CD14-positive monocyte (primary cell): Measurements from ENCODE around the gene SLC6A11. TPM values are rescaled to one million over a fixed set of nuclear protein-coding genes. Genes with fewer than 3 reads are reported as not detected.

ENCODE experiments used
- DNase-seq, 3 donors: peaks; one replicate each; pipeline ENCODE4 v3.0.0-alpha.2; 2011 to 2022
- H2AFZ ChIP-seq: 2 replicates; pipeline ENCODE4 v1.6.0; 2012; ENCODE audit warnings: mild to moderate bottlenecking, low read depth, low read length, inconsistent platforms; ENCODE audit not compliant: insufficient read depth, poor library complexity, severe bottlenecking
- H3K27ac ChIP-seq, 2 donors: 1 replicate in 1 of 2; 2 replicates in 1 of 2; pipeline ENCODE4 v1.5.1; 2012 to 2013; ENCODE audit warnings: low read length in 2 of 2, control low read depth in 1 of 2, inconsistent platforms in 1 of 2, low read depth in 1 of 2, mild to moderate bottlenecking in 1 of 2
- H3K27me3 ChIP-seq, 2 donors: one replicate each; pipeline versions ENCODE4 v1.6.0 to v1.6.1; 2011 to 2013; ENCODE audit warnings: low read length in 2 of 2; ENCODE audit not compliant: control insufficient read depth in 2 of 2, insufficient read depth in 2 of 2
- H3K36me3 ChIP-seq, 2 donors: replicated peaks in 1 of 2; 1 replicate in 1 of 2; 2 replicates in 1 of 2; pipeline versions ENCODE4 v1.5.1 to v1.6.1; 2012 to 2013; ENCODE audit warnings: low read length in 2 of 2, control low read depth in 1 of 2, inconsistent platforms in 1 of 2, mild to moderate bottlenecking in 1 of 2; ENCODE audit not compliant: insufficient read depth in 2 of 2, control insufficient read depth in 1 of 2
- H3K4me1 ChIP-seq, 2 donors: 1 replicate in 1 of 2; 2 replicates in 1 of 2; pipeline versions ENCODE4 v1.5.1 to v1.6.1; 2012 to 2013; ENCODE audit warnings: low read length in 2 of 2, control low read depth in 1 of 2, inconsistent platforms in 1 of 2, mild to moderate bottlenecking in 1 of 2, moderate library complexity in 1 of 2; ENCODE audit not compliant: insufficient read depth in 2 of 2, control insufficient read depth in 1 of 2
- H3K4me2 ChIP-seq: replicated peaks from 2 replicates; pipeline ENCODE3; 2012; ENCODE audit warnings: low read length, moderate library complexity, mild to moderate bottlenecking; ENCODE audit not compliant: poor library complexity, severe bottlenecking; ENCODE audit errors: extremely low read depth
- H3K4me3 ChIP-seq, 3 experiments: fragments of 200-600 bp in 1 of 3; sonication (generic) in 1 of 3; replicated peaks in 1 of 3; 1 replicate in 2 of 3; 2 replicates in 1 of 3; pipeline ENCODE4 v1.5.1; 2011 to 2013; ENCODE audit warnings: low read length in 3 of 3, mild to moderate bottlenecking in 3 of 3, control low read depth in 2 of 3, low read depth in 2 of 3, inconsistent platforms in 1 of 3, moderate library complexity in 1 of 3
- H3K79me2 ChIP-seq: 2 replicates; pipeline ENCODE4 v1.6.0; 2012; ENCODE audit warnings: mild to moderate bottlenecking, control low read depth, inconsistent platforms, low read length, moderate library complexity; ENCODE audit not compliant: insufficient read depth
- H3K9ac ChIP-seq: 2 replicates; pipeline ENCODE4 v1.6.0; 2017; ENCODE audit warnings: low read length, mild to moderate bottlenecking; ENCODE audit not compliant: insufficient read depth, poor library complexity, severe bottlenecking
- H3K9me3 ChIP-seq, 2 donors: replicated peaks in 1 of 2; 1 replicate in 1 of 2; 2 replicates in 1 of 2; pipeline versions ENCODE4 v1.5.1 to v1.6.1; 2012 to 2013; ENCODE audit warnings: low read length in 2 of 2, control low read depth in 1 of 2; ENCODE audit not compliant: control insufficient read depth in 1 of 2, insufficient read depth in 1 of 2
- H4K20me1 ChIP-seq: 2 replicates; pipeline ENCODE4 v1.6.0; 2012; ENCODE audit warnings: mild to moderate bottlenecking, low read length, control low read depth, moderate library complexity; ENCODE audit not compliant: insufficient read depth
- H3K27ac Mint-ChIP-seq, 7 donors: one replicate each; pipeline ENCODE4 v1.8.0; 2020; ENCODE audit warnings: mild to moderate bottlenecking in 7 of 7, mixed read lengths in 7 of 7, moderate library complexity in 6 of 7, inconsistent platforms in 2 of 7
- H3K27me3 Mint-ChIP-seq, 3 donors: one replicate each; pipeline ENCODE4 v1.8.0; 2021 to 2022; ENCODE audit warnings: low read depth in 3 of 3, mild to moderate bottlenecking in 3 of 3, mixed read lengths in 3 of 3, moderate library complexity in 3 of 3, inconsistent platforms in 1 of 3
- H3K36me3 Mint-ChIP-seq, 2 donors: one replicate each; pipeline ENCODE4 v1.8.0; 2020; ENCODE audit warnings: mixed read lengths in 2 of 2, inconsistent platforms in 1 of 2, mild to moderate bottlenecking in 1 of 2
- H3K4me1 Mint-ChIP-seq: one replicate; pipeline ENCODE4 v1.8.0; 2020; ENCODE audit warnings: mild to moderate bottlenecking, mixed read lengths
- H3K4me3 Mint-ChIP-seq, 2 donors: one replicate each; pipeline ENCODE4 v1.8.0; 2020; ENCODE audit warnings: mild to moderate bottlenecking in 2 of 2, mixed read lengths in 2 of 2, moderate library complexity in 1 of 2
- H3K9me3 Mint-ChIP-seq, 7 donors: one replicate each; pipeline ENCODE4 v1.8.0; 2020 to 2022; ENCODE audit warnings: mixed read lengths in 7 of 7, mild to moderate bottlenecking in 6 of 7, moderate library complexity in 6 of 7, inconsistent platforms in 2 of 7
- WGBS: methylation state at CpG from one replicate; pipeline ENCODE4 v1.1.5; 2013; ENCODE audit warnings: missing lambda C conversion rate; ENCODE audit not compliant: insufficient coverage; 5-methylcytosine and 5-hydroxymethylcytosine counted together
- intact Hi-C, 2 donors: fragments of 100-400 bp; cut with micrococcal nuclease; formaldehyde crosslinking; loops; one replicate each; pipeline versions ENCODE4 v1.15.0 to v1.15.1; 2023
- polyA plus RNA-seq, 3 donors: library from polyadenylated mRNA; depleted of rRNA in 1 of 3; unstranded in 2 of 3; stranded (reverse) in 1 of 3; fragments of 300-500 nt in 2 of 3; fragments of >200 nt in 1 of 3; fragmentation: Illumina TruSeq in 2 of 3; gene quantifications; 1 replicate in 2 of 3; 2 replicates in 1 of 3; pipeline ENCODE4 v1.2.3, GENCODE V29; 2012 to 2021
- TF ChIP-seq, protein P1 (sequence below): fragments of 200-600 bp; IDR thresholded peaks from one replicate; pipeline ENCODE4 v1.8.0; 2022; ENCODE audit warnings: antibody characterized with exemption, mild to moderate bottlenecking

The SLC6A11 gene
- polyA plus RNA-seq, 3 donors = not detected

DNA sequence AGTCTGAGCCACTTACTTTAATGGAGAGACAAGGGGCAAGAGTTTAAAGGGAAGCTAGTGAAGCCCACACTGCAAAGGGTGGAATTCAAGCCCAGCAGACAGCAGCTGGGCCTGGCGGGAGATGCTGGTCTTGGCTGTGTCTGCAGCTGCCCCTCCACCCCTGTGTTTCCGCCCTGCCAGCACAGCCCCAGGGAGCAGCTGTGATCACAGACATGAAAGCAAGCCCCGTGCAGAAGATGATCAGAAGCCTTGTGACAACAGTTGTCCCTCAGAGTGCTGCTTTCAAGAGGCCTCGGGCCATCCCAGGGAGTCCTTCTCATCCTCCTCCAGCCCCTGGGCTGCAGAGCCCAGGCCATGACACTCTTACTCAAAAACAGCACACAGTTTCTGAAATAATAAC is 152.4 kb downstream of the SLC6A11 start:
- H3K27ac Mint-ChIP-seq = no peak overlapping the region
- H3K36me3 Mint-ChIP-seq = no peaks in the 10 kb centered on the region

DNA sequence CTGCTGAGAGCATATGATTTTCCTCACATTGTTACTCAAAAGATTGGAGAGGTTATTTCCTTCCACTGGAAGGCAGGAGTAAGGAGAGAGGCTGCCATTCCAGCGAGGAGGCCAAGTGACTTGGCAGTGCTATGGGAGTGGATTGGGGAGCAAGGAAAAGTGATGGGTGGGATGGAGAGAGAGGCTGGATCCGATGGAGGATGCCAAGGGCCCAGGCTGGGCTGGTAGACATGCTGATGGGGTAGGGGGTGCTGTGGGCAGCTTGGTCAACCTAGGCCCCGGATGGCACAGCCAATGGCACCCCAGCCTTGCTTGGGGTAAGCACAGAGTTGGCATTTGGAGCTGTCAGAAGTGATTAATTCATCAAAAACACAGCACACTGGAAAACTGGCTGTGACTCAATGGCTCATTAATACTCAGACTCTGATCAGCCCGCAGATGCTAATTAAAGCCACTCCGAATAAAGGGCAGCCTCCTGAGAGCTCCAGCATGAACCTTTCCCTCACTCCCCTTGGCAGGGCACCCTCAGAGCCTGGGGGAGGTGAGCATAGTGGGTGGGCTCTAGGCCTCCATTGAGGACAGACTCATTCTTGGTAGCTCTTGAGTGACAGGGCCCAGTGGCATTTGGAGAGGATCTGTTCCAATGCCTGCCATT is 154.4 kb downstream of the SLC6A11 start:
- no peak overlapping the region for H3K4me3 ChIP-seq
- no peaks in the 10 kb centered on the region for H3K9me3 Mint-ChIP-seq
- no peaks in the 10 kb centered on the region for H3K4me1 Mint-ChIP-seq
- no peak for DNase-seq
- no peak overlapping the region for H3K27ac Mint-ChIP-seq
- WGBS = 77% methylated on average over 5 of the region's 5 CpGs
- no peak overlapping the region for H3K27ac ChIP-seq
- no peaks in the 10 kb centered on the region for H4K20me1 ChIP-seq
- no peaks in the 10 kb centered on the region for H3K79me2 ChIP-seq
- peaks cover 13 to 24% (median 19%) of the 10 kb centered on the region in 3 donors for H3K27me3 Mint-ChIP-seq
- H3K4me1 ChIP-seq = no peaks in the 10 kb centered on the region
- no peak overlapping the region for H3K4me3 Mint-ChIP-seq
- no peak overlapping the region for H3K9ac ChIP-seq
- H3K36me3 Mint-ChIP-seq = no peaks in the 10 kb centered on the region
- no peaks in the 10 kb centered on the region for H3K9me3 ChIP-seq
- no peaks in the 10 kb centered on the region for H3K36me3 ChIP-seq
- H2AFZ ChIP-seq = no peak overlapping the region
- TF ChIP-seq, protein P1, sequence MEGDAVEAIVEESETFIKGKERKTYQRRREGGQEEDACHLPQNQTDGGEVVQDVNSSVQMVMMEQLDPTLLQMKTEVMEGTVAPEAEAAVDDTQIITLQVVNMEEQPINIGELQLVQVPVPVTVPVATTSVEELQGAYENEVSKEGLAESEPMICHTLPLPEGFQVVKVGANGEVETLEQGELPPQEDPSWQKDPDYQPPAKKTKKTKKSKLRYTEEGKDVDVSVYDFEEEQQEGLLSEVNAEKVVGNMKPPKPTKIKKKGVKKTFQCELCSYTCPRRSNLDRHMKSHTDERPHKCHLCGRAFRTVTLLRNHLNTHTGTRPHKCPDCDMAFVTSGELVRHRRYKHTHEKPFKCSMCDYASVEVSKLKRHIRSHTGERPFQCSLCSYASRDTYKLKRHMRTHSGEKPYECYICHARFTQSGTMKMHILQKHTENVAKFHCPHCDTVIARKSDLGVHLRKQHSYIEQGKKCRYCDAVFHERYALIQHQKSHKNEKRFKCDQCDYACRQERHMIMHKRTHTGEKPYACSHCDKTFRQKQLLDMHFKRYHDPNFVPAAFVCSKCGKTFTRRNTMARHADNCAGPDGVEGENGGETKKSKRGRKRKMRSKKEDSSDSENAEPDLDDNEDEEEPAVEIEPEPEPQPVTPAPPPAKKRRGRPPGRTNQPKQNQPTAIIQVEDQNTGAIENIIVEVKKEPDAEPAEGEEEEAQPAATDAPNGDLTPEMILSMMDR = no peak
- H3K4me2 ChIP-seq = no peak overlapping the region
- intact Hi-C loops = no loop called here
- H3K27me3 ChIP-seq = peaks cover 0 to 5% of the 10 kb centered on the region in 2 donors

More for the DNA sequence above, 152.4 kb downstream of the SLC6A11 start:
- H3K4me3 ChIP-seq = no peak overlapping the region
- no peaks in the 10 kb centered on the region for H3K36me3 ChIP-seq
- no peak overlapping the region for H3K27ac ChIP-seq
- no peak overlapping the region for H2AFZ ChIP-seq
- H3K9me3 ChIP-seq = no peaks in the 10 kb centered on the region
- H4K20me1 ChIP-seq = no peaks in the 10 kb centered on the region
- H3K9ac ChIP-seq = no peak overlapping the region
- no peak for DNase-seq
- peaks cover 5 to 16% (median 15%) of the 10 kb centered on the region in 3 donors for H3K27me3 Mint-ChIP-seq
- peaks cover 0 to 5% of the 10 kb centered on the region in 2 donors for H3K27me3 ChIP-seq
- 41% methylated on average over 4 of the region's 4 CpGs for WGBS
- H3K4me3 Mint-ChIP-seq = no peak overlapping the region
- no peaks in the 10 kb centered on the region for H3K79me2 ChIP-seq
- intact Hi-C loops = no loop called here
- H3K4me1 Mint-ChIP-seq = no peaks in the 10 kb centered on the region
- H3K9me3 Mint-ChIP-seq = no peaks in the 10 kb centered on the region
- no peak overlapping the region for H3K4me2 ChIP-seq
- no peaks in the 10 kb centered on the region for H3K4me1 ChIP-seq
- TF ChIP-seq, protein P1 = no peak
